RWPE2 (cell line): ENCODE measurements around the gene MC1R.

Source experiments
- ATAC-seq: fragments of 200-7000 bp; cut with Tn5 transposase; 3 replicates; pipeline ENCODE4 v1.9.1; 2021; ENCODE audit warnings: low read depth
- DNase-seq: peaks from one replicate; pipeline ENCODE4 v3.0.0-alpha.2; 2020; ENCODE audit warnings: low spot score
- H3K27ac ChIP-seq: fragments of 450-650 bp; 2 replicates; pipeline ENCODE4 v1.5.1; 2017; ENCODE audit warnings: mild to moderate bottlenecking; ENCODE audit not compliant: poor library complexity, severe bottlenecking
- H3K27me3 ChIP-seq: fragments of 250-450 bp; sonication (Bioruptor Pico); 2 replicates; pipeline ENCODE4 v1.5.1; 2021; ENCODE audit warnings: mild to moderate bottlenecking, moderate library complexity; ENCODE audit not compliant: insufficient read depth, poor library complexity, severe bottlenecking
- H3K36me3 ChIP-seq: fragments of 250-450 bp; sonication (Bioruptor Pico); 2 replicates; pipeline ENCODE4 v1.5.1; 2020; ENCODE audit warnings: low read depth, mild to moderate bottlenecking, moderate library complexity
- H3K4me1 ChIP-seq: fragments of 250-450 bp; sonication (Bioruptor Pico); 2 replicates; pipeline ENCODE4 v1.5.1; 2021; ENCODE audit warnings: mild to moderate bottlenecking, moderate library complexity; ENCODE audit not compliant: insufficient read depth, poor library complexity, severe bottlenecking
- H3K4me3 ChIP-seq: fragments of 250-450 bp; sonication (Bioruptor Pico); 2 replicates; pipeline ENCODE4 v1.5.1; 2021; ENCODE audit warnings: mild to moderate bottlenecking, moderate library complexity; ENCODE audit not compliant: severe bottlenecking
- H3K9me3 ChIP-seq: fragments of 250-450 bp; sonication (Bioruptor Pico); 2 replicates; pipeline ENCODE4 v1.5.1; 2021; ENCODE audit warnings: mild to moderate bottlenecking, moderate library complexity; ENCODE audit not compliant: severe bottlenecking
- TF ChIP-seq, protein P1 (sequence below): fragments of 450-650 bp; IDR thresholded peaks from one replicate; pipeline ENCODE4 v1.5.1; 2017; ENCODE audit warnings: mild to moderate bottlenecking, moderate library complexity; ENCODE audit not compliant: poor library complexity, severe bottlenecking

Gene MC1R

DNA sequence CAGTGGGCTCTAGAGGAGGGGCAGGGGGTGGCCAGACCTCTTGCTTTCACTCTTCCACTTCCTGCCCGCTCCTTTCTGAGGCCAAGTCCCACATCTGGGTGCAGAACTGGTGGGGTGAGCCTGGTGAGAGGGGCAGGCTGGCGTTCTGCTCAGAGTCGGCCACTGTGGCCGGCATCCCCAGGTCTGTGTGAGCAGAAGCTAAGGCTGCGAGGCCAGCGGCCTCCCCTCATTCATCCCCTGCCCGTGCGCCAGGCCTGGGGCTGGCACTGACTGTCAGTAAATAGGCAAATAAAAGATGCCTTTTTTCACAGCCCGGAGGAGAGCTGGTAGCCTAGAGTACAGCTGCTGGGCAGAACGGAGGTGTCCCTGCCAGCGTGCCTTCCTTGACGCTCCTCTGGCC, 31.1 kb downstream of the MC1R start:
- Histone ChIP-seq H3K4me3 (no peak overlapping the region), H3K27ac (no peak overlapping the region), H3K36me3 (no peaks in the 10 kb centered on the region), H3K27me3 (no peaks in the 10 kb centered on the region), H3K9me3 (no peaks in the 10 kb centered on the region), H3K4me1 (no peaks in the 10 kb centered on the region)
- TF ChIP-seq, protein P1, sequence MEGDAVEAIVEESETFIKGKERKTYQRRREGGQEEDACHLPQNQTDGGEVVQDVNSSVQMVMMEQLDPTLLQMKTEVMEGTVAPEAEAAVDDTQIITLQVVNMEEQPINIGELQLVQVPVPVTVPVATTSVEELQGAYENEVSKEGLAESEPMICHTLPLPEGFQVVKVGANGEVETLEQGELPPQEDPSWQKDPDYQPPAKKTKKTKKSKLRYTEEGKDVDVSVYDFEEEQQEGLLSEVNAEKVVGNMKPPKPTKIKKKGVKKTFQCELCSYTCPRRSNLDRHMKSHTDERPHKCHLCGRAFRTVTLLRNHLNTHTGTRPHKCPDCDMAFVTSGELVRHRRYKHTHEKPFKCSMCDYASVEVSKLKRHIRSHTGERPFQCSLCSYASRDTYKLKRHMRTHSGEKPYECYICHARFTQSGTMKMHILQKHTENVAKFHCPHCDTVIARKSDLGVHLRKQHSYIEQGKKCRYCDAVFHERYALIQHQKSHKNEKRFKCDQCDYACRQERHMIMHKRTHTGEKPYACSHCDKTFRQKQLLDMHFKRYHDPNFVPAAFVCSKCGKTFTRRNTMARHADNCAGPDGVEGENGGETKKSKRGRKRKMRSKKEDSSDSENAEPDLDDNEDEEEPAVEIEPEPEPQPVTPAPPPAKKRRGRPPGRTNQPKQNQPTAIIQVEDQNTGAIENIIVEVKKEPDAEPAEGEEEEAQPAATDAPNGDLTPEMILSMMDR, result no peak
- no peak for DNase-seq
- no peak for ATAC-seq

- H3K4me1 ChIP-seq, result no peaks in the 10 kb centered on the region
- H3K9me3 ChIP-seq, result no peaks in the 10 kb centered on the region
- DNase-seq (no peak), ATAC-seq (no peak)
- H3K4me3 ChIP-seq, result no peak overlapping the region
- TF ChIP-seq, protein P1, result no peak
- H3K36me3 ChIP-seq, result peaks cover 9% of the 10 kb centered on the region
- H3K27me3 ChIP-seq, result no peaks in the 10 kb centered on the region
- no peak overlapping the region for H3K27ac ChIP-seq
Observed at GRCh38 chr16:89951509-89951908, 32.8 kb downstream of the MC1R start.

DNA sequence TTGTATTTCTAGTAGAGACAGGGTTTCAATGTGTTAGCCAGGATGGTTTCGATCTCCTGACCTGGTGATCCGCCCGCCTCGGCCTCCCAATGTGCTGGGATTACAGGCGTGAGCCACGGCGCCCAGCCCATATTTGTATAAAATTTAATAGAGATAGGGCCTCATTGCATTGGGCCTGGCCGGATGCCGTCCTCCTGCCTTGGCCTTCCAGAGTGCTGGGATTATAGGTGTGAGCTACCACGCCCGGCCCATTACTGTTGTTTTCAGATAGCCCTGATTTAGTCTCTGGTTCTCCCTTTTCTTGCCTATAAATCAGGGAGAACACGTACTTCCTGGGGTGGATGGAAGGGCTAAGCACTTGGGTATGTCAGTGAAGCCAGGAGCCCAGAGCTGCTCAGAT, 33.4 kb downstream of the MC1R start:
- no peaks in the 10 kb centered on the region for H3K4me1 ChIP-seq
- peaks cover 14% of the 10 kb centered on the region for H3K36me3 ChIP-seq
- no peaks in the 10 kb centered on the region for H3K9me3 ChIP-seq
- TF ChIP-seq, protein P1, result no peak
- H3K27me3 ChIP-seq, result no peaks in the 10 kb centered on the region
- ATAC-seq (no peak), DNase-seq (no peak)
- H3K4me3 ChIP-seq, result no peak overlapping the region
- no peak overlapping the region for H3K27ac ChIP-seq

- Histone ChIP-seq H3K36me3 (peaks cover 19% of the 10 kb centered on the region), H3K27me3 (no peaks in the 10 kb centered on the region), H3K9me3 (no peaks in the 10 kb centered on the region), H3K4me3 (no peak overlapping the region), H3K27ac (no peak overlapping the region), H3K4me1 (no peaks in the 10 kb centered on the region)
- TF ChIP-seq, protein P1, result no peak
- DNase-seq (no peak), ATAC-seq (no peak)
Observed at GRCh38 chr16:89952551-89952950, 33.9 kb downstream of the MC1R start.

DNA sequence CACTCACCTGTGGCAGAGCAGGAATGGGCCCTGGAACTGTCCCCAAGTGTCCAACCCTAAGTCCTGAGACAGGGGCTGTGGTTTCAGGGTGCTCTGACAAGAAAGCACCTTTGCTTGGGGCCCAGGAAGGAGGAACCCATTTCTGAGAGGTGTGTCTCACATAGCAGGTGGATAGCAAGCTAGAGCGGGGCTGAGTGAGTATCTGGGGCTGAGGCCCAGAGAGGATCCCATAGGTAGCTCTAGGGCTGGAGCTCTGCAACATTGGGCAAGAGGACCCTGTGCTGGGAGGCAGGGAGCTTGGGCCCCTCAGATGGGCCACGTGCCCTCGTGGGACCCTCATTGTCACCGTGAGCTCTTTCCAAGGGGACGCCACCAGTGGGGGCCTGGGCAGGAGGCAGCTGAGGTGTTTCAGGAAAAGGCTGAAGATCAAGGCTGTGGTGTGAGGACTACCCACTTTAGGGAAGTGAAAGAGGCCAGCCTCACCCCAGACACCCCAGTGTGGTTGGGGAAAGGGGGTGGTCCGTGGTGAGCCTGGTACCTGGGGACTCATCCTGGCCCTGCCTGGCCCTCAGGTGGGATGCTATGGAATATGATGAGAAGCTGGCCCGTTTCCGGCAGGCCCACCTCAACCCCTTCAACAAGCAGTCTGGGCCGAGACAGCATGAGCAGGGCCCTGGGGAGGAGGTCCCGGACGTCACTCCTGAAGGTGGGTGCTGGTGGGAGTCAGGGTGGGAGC, 35.2 kb downstream of the MC1R start:
- H3K4me1 ChIP-seq, result no peaks in the 10 kb centered on the region
- ATAC-seq, result no peak
- DNase-seq, result no peak

More for the DNA sequence above, 35.2 kb downstream of the MC1R start:
- Histone ChIP-seq H3K27me3 (no peaks in the 10 kb centered on the region), H3K9me3 (no peaks in the 10 kb centered on the region), H3K4me3 (no peak overlapping the region), H3K36me3 (peaks cover 31% of the 10 kb centered on the region), H3K27ac (no peak overlapping the region)
- TF ChIP-seq, protein P1, result no peak
